ENCODE results near the gene C18orf63. TPM values are rescaled to one million over a fixed set of nuclear protein-coding genes. Genes with fewer than 3 reads are reported as not detected.
"Not testable (repeated sequence)": the region's sequence is repeated elsewhere in the genome, so short reads cannot be mapped to it uniquely, and the experiment has no call there.

The C18orf63 gene
- polyA plus RNA-seq, 4 donors = 0.11 to 0.44 (median 0.31) TPM

- no peak for DNase-seq (ENCODE audit: low read depth in 4 of 4, low spot score in 2 of 4)
Measured at GRCh38 chr18:74326231-74326630, 10.6 kb downstream of the C18orf63 start.

GRCh38 chr18:74326791-74327190, 11.2 kb downstream of the C18orf63 start:
- DNase-seq (ENCODE audit: low read depth in 4 of 4, low spot score in 2 of 4) = not testable (repeated sequence)

DNA sequence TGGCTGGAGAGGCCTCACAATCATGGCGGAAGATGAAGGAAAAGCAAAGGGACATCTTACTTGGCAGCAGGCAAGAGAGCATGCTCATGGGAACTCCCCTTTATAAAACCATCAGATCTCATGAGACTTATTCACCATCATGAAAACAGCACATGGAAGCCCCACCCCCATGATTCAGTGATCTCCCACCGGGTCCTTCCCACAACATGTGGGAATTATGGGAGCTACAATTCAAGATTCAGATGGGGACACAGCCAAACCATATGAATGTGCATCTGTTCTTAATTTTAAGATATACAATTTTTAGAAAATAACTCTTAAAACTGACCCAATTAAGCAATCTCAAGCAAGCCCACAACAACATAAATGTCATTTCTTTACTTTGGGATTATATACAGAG, 12.6 kb downstream of the C18orf63 start:
- no peak for DNase-seq (ENCODE audit: low read depth in 4 of 4, low spot score in 2 of 4)

DNA sequence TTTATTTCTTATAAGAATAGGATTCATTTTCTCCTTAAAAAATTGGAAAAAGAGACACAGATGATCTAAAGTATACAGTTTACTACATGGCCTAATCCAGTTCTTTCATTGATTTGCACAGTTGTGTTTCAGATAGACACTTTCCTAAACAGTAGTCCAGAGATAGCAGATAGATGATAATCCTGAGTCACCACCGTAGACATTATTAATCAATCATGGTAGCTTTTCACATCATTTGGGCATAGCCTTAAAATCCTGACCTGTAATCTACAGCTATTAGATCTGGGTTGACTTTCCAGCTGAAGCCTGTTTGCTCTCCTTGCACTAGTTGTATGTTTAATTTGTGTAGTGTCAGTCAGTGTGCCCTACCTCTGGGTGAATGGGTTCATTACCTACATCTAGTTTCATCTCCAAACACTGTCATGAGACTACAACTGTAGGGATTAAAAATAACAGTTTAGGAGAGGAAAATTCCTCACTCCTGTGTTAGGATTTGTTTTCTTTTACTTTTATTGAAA, 14.1 kb downstream of the C18orf63 start:
- DNase-seq (ENCODE audit: low read depth in 4 of 4, low spot score in 2 of 4) = no peak

DNA sequence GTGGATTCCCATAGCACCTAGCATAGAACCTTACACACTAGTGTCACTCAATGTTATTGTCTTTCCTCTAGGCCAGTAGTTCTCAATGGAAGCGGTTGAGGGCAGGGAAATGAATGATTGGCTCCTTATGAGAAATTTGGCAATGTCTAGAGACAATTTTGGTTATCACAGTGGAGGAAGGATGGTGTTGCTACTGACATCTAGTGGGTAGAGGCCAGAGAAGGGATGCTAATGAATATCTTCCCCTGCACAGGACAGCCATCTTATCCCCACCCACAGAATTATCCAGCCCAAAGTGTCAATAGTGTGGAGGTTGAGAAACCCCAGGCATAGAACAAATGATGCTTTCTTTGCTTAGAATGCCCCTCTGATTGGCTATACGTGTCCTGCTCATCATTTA, 15.8 kb downstream of the C18orf63 start:
- DNase-seq (ENCODE audit: low read depth in 4 of 4, low spot score in 2 of 4) = no peak

DNA sequence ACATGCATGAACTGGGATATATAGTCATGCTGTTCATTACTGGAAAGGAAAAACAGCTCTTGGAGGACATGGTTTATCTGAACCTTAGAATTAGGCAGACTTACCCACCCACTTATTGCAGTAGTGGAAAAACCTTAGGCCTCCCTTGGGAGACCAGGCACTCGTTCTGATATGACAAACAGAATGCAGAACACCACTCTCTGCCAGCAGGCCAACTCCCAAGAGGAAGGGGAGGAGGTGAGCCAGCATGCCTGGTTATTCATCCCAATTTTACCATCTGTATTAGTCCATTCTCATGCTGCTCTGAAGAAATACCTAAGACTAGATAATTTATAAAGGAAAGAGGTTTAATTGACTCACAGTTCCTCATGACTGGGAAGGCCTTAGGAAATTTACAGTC, 17.5 kb downstream of the C18orf63 start:
- no peak for DNase-seq (ENCODE audit: low read depth in 4 of 4, low spot score in 2 of 4)

DNA sequence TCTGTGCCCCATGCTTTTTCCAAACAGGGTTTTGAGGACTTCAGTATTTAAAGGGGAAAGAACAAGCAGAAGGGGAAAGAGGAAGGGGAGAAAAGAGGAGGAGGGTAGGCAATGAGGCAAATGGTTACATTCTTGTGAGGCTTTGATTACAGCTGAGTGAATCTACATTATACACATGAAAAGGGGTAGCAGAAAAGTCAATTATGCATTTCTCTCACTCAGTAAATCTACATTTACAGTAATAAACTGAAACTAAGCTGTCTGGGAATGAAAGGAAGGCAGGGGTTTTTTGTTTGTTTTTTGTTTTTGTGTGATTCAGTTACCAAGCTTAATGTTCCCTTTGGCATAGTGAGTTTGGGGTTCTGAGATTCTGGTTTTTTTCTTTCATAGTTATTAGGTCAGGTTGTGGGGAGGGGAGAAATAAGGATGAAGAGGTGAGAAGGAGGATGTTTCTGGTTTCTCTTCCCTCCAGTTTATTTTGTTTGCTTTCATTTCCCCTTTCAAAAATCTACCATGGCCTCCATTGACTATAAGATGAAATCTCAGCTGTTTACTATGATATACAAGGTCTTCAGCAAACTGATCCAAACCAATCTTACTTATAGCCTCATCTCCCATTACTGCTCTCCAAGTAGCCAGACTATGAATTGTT, 18.7 kb downstream of the C18orf63 start:
- DNase-seq (ENCODE audit: low read depth in 4 of 4, low spot score in 2 of 4) = no peak

DNA sequence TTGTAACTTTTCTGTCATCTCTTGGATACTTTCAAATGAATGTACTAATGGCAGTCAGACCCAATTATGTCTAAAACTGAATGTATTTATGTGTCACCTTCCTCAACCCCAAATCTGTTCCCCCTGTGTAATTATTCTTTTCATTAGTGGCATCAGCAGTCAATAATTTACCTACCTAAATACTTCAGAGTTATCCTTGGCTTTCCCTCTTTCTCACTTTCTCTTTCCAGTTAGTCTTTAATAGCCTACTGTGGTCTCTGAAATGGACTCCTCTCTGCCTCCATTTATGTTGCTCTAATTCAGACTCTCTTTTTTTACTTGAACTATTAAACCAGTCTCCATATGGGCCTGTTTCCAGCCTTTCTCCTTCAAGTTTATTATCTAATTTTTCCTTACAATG, 21.0 kb downstream of the C18orf63 start:
- DNase-seq (ENCODE audit: low read depth in 4 of 4, low spot score in 2 of 4) = no peak

GRCh38 chr18:74337155-74337911, 21.7 kb downstream of the C18orf63 start:
- no peak for DNase-seq (ENCODE audit: low read depth in 4 of 4, low spot score in 2 of 4)

DNA sequence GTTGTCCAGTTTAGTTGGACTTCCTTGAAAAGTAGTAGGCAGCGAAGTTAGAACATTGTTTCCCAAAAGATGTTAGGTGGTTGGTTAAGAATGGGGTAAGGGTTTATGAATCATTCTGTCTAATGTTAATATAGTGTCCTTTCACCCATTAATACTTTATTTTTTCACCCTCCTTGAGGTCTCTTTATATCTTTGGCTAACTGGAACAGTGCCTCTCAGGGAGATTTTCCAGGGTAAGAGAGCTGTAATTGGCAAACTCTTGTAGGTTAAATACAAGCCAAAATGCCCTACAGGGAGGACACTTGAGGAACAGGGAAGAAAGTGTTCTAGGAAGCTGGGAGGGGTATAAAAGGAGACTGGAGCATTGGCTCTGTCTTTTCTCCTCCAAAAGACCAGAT, 22.3 kb downstream of the C18orf63 start:
- no peak for DNase-seq (ENCODE audit: low read depth in 4 of 4, low spot score in 2 of 4)

GRCh38 chr18:74342416-74343043, 26.9 kb downstream of the C18orf63 start:
- DNase-seq (ENCODE audit: low read depth in 4 of 4, low spot score in 2 of 4) = peak in 2 of 4 donors; percentile 49 to 68

GRCh38 chr18:74346206-74346605, 30.6 kb downstream of the C18orf63 start:
- no peak for DNase-seq (ENCODE audit: low read depth in 4 of 4, low spot score in 2 of 4)

DNA sequence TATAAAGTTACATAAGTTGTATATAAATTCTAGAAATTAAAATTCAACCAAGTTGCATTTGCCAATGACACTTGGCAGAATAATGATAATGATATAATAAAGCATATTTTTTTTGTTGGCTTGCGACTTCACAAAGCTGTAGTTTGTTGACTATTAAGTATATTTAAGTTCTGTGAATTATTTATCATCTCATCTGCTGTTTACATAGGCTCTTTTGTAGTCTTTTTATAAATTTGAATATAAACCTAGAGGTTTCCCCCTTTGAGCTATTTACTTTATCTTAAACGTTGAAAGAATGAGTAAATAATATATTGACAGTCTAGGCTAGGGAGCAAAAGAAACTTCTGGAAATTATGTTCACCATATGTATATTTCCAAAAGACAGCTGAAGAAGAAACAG, 32.9 kb downstream of the C18orf63 start:
- DNase-seq (ENCODE audit: low read depth in 4 of 4, low spot score in 2 of 4) = no peak

GRCh38 chr18:74351354-74351753, 35.7 kb downstream of the C18orf63 start:
- no peak for DNase-seq (ENCODE audit: low read depth in 4 of 4, low spot score in 2 of 4)

- DNase-seq (ENCODE audit: low read depth in 4 of 4, low spot score in 2 of 4) = peak in 2 of 4 donors; percentile 42 to 55
Measured at GRCh38 chr18:74353169-74353775, 37.6 kb downstream of the C18orf63 start.

DNA sequence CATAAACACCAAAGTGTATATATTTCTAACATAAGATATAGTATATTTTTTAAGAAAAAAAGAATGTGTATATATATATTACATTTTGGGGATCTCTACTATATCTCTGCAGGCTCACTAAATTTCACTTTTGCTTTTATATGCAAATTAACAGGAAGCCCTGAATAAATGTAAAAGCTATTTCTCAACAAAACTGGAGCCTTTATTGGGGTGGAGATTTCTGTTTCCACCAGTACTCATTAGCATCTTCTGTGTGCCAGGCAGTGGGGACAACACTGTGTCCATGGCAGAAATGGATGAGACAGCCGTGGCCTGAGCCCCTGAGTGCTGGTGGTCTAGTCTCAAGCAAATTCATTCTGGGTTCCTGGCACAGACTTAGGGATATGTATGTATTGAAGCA, 41.3 kb downstream of the C18orf63 start:
- DNase-seq (ENCODE audit: low read depth in 4 of 4, low spot score in 2 of 4) = no peak

GRCh38 chr18:74360852-74361655, 45.4 kb downstream of the C18orf63 start:
- no peak for DNase-seq (ENCODE audit: low read depth in 4 of 4, low spot score in 2 of 4)

GRCh38 chr18:74367905-74368304, 52.3 kb downstream of the C18orf63 start:
- no peak for DNase-seq (ENCODE audit: low read depth in 4 of 4, low spot score in 2 of 4)

DNA sequence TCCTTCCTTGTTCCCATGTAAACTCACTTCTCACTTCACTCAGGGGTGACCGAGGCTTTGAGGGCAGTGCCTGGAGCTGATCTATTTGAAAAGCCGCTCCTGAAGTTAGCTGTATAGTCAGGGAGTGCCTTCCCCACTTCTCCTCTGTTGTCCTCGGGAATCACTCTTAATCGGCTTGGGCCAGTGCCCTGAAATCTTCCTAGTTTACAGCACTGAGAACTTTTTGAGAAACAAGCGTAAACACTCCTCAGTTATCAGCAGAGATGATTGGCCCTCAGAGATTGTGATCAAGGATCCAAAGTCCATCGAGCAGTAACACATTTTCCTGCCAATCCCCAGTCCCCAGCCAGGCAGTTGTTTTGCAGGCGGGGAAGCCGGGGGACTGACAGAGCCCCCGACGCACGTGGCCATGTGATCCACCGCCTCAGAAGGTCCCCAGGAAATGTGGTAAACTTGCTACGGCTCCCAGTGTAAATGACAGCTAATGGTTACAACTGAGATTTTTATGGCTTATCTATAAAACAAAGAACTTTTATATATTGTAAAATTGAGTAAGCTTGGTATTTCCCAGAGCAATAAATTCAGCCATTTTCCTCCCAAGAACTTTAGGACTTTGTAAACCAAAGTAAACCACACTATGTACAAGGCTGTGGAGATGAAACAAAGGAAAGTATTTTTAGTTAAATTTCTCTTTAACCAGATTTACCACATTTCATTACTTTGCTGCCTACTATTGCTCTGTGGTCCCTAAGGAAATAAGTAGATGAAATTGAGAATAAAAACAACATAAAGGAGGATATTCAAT, 53.5 kb downstream of the C18orf63 start:
- no peak for DNase-seq (ENCODE audit: low read depth in 4 of 4, low spot score in 2 of 4)

GRCh38 chr18:74370115-74370514, 54.5 kb downstream of the C18orf63 start:
- DNase-seq (ENCODE audit: low read depth in 4 of 4, low spot score in 2 of 4) = no peak
